ENCODE measurements around the gene ZNF101.

The ZNF101 gene

DNA sequence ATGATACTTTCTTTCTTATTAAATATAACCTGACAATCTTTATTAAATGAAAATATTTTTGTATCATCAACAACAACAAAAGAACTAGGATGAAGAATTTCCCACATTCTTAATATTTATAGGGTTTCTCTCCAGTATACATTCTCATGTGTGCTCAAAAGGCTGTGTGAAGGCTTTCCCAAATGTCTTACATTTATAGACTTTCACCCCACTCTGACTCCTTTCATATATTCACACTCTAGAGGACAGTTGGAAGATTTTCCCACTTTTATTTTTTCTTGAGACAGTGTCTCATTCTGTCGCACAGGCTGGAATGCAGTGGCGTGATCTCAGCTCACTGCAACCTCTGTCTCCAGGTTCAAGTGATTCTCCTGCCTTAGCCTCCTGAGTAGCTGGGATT lies 41.9 kb downstream of the ZNF101 start:
- no peak for DNase-seq (ENCODE audit: low read depth in 3 of 3, low spot score in 1 of 3)

DNA sequence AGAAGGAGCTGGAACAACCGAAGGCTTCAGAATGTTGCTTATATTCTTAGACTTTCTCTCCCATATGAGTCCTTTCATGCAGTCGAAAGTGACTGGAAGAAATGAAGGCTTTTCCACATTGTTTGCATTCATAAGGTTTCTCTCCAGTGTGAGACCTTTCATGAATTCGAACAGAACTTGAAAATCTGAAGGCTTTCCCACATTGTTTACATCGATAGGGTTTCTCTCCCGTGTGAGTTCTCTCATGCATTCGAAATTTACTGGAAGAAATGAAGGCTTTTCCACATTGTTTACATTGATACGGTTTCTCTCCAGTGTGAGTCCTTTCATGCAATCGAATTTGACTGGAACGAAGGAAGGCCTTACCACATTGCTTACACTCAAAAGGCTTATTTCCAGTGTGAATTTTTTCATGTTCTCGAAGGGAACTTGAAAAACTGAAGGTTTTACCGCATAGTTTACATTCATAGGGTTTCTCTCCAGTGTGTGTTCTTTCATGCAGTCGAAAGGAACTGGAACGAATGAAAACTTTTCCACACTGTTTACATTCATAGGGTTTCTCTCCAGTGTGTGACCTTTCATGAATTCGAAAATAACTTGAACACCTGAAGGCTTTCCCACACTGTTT lies 42.8 kb downstream of the ZNF101 start:
- DNase-seq (ENCODE audit: low read depth in 3 of 3, low spot score in 1 of 3) = no peak

DNA sequence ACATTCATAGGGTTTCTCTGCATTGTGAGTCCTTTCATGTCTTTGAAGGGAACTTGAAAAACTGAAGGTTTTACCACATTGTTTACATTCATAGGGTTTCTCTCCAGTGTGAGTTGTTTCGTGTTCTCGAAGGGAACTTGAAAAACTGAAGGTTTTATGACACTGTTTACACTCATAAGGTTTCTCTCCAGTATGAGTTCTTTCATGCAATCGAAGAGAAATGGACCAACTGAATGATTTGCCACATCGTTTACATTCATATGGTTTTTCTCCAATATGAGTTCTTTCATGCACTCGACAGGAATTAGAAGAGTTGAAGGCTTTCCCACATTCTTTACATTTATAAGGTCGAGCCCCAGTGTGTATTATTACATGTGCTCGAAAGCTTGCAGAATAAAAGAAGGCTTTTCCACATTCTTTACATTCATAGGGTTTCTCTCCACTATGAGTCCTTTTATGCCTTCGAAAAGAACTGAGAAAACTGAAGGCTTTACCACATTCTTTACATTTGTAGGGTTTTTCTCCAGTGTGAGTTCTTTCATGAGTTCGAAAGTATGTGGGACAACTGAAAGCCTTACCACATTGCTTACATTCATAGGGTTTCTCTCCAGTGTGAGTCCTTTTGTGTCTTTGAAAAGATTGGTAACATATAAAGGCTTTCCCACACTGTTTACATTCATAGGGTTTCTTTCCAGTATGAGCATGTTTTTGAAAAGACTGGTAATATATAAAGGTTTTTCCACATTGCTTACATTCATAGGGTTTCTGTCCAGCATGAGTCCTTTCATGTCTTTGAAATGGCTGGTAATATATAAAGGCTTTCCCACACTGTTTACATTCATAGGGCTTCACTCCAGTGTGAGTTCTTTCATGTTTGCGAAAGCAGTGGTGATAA lies 43.5 kb downstream of the ZNF101 start:
- no peak for DNase-seq (ENCODE audit: low read depth in 3 of 3, low spot score in 1 of 3)

DNA sequence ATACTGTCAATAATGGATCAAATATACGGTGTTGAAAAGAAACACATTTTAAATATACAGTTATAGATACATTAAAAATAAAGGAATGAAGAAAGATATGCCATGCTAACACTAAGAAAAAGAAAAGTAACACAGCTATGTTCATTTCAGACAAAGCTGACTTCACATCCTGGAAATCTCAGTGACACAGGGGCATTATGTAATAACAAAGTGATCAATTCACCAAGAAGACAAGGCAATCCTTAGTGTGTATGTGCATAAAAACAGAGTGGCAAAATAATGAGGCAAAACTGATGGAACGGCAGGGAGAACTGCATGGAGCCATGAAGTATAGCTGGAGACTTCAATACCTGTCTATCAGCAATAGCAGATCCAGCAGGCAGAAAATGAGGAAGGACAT lies 51.2 kb downstream of the ZNF101 start:
- no peak for DNase-seq (ENCODE audit: low read depth in 3 of 3, low spot score in 1 of 3)

DNA sequence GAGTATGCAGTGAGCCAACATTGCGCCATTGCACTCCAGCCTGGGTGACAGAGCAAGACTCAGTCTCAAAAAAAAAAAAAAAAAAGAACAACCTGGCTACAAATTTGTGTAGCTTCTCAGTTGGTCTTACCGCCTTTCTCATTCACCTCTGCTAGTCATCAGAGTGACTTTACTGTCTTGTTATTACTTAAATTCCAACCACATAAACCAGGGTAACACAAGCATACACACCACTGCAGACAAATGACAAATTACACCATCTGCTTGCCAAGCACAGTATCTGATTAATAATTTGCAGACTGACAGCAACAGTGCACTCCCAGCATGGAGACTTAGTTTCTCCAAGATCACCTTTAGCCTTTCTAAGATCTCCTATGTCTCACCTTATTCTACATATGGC lies 53.3 kb downstream of the ZNF101 start:
- no peak for DNase-seq (ENCODE audit: low read depth in 3 of 3, low spot score in 1 of 3)

DNA sequence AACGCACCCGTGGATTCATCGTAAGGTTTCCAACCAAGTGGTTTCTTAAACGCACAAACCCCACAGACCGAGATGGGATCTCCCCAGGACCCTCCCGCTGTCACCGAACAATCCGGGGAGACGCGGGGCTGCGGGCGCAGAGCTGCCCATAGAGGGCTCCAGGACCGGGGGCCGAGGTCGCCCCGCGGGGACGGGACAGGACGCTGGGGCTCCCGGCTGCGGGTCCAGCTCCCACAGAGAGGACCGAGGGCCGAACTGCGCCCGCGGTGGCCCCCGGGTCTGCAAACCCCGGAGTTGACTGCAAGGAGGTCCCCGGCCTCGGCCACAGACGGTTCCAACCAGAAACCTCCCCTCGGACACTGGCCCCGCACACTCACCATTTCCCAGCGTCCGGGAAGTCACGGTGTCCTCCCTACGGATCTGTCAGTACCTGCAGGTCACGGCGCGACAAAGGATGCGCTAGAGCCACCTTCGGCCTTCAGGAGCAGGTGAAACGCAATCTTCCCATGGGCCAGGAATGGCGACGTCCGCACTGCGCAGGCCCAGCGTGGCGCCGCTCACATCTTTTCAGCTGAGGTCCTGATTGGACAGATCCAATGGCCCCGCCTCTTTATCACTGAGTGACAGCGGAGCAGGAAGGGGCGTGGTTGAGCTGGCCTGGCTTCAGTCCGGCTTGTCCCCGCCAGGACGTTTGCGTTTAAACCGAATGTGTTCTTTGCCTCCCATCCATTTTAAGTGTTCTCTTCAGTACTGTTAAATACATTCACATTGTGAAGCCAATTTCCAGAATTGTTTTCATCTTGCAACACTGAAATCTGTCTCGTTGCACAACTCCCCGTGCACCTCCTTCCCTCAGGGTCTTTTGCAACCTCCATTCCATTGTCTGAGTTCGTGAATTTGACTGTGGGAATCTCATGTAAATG lies 64.2 kb downstream of the ZNF101 start, which contains the start of gene ZNF14:
TSS of gene ZNF14 (minus strand) at position 534 of the 923 bp plus-strand sequence. CDS start at position 380, 154 bp downstream.
- DNase-seq (ENCODE audit: low read depth in 3 of 3, low spot score in 1 of 3) = peak; percentile 73 to 78 (median 75)
